ENCODE measurements around the gene TIMM44. TPM values are rescaled to one million over a fixed set of nuclear protein-coding genes. Genes with fewer than 3 reads are reported as not detected.

The TIMM44 gene
- total and polyA plus RNA-seq, 3 donors from 2014 or later = 33.8 to 71.2 (median 68.0) TPM

DNA sequence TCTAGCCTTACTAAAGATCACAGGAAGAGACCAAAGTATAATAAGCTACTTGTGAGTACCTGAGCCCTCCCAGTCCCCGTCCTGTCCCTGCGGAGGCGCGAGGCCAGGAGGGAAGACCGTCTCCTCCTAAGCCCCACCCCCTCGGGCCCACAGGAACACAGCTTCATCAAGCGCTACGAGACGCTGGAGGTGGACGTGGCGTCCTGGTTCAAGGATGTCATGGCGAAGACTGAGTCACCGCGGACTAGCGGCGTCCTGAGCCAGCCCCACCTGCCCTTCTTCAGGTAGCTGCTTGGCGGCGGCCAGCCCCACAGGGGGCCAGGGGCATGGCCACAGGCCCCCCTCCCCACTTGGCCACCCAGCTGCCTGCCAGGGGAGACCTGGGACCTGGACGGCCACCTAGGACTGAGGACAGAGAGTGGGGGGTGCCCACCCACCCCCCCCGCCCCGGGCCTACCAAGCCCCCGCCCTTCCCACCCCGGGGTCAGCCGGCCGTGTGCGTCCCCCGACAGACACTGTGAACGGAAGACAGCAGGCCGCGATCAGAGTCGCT is 31.2 kb downstream of the TIMM44 start:
- Histone ChIP-seq H3K27me3 (no peaks in the 10 kb centered on the region), H3K9me3 (no peaks in the 10 kb centered on the region), H3K4me3 (no peak overlapping the region), H3K4me1 (peaks cover 9% of the 10 kb centered on the region), H3K27ac (no peak overlapping the region), H3K36me3 (ENCODE audit: low read depth, missing control alignments) (no peaks in the 10 kb centered on the region)
- TF ChIP-seq, protein P1, sequence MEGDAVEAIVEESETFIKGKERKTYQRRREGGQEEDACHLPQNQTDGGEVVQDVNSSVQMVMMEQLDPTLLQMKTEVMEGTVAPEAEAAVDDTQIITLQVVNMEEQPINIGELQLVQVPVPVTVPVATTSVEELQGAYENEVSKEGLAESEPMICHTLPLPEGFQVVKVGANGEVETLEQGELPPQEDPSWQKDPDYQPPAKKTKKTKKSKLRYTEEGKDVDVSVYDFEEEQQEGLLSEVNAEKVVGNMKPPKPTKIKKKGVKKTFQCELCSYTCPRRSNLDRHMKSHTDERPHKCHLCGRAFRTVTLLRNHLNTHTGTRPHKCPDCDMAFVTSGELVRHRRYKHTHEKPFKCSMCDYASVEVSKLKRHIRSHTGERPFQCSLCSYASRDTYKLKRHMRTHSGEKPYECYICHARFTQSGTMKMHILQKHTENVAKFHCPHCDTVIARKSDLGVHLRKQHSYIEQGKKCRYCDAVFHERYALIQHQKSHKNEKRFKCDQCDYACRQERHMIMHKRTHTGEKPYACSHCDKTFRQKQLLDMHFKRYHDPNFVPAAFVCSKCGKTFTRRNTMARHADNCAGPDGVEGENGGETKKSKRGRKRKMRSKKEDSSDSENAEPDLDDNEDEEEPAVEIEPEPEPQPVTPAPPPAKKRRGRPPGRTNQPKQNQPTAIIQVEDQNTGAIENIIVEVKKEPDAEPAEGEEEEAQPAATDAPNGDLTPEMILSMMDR (IDR thresholded peaks at IDR 0.05) = no peak
- TF ChIP-seq POLR2A (IDR thresholded peaks at IDR 0.05) = no peak
- no peak for DNase-seq
- intact Hi-C loops (cut with DNase I; ENCODE audit: low total_unique reads) = no loop called here
- 88 to 90% methylated on average over 12 to 27 of the region's 31 CpGs for WGBS, 2 donors

DNA sequence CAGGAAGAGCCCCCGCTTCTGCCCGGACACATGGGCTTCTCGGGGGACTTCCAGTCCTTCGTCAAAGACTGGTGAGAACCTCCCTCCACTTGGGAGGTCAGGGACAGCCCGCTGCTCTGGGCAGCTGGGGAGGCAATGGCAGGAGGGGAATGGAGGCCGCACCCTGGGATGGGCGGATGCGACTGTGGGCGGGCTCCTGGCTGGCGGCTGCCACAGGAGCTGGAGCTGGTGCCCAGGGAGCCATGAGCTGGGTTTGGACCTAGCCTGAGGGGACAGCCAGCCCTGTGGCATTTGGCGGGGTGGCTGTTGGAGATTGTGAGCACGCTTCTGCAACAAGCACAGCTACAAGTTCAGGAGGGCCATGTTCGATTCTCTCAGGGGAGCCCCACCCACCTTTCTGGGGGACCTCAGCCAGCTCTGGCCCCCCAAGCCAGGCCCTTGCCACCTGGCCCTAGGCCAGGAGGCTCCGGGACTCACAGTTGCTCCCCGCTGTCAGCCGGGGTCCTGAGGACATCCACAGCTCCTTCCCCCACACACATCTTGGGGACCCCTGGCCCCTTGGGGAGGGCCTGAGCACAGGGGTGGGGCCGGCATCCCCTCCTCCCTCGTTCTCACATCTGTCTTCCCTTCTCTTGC is 31.8 kb downstream of the TIMM44 start:
- Histone ChIP-seq H3K9me3 (no peaks in the 10 kb centered on the region), H3K36me3 (ENCODE audit: low read depth, missing control alignments) (no peaks in the 10 kb centered on the region), H3K4me3 (no peak overlapping the region), H3K27me3 (no peaks in the 10 kb centered on the region), H3K27ac (no peak overlapping the region), H3K4me1 (peaks cover 6% of the 10 kb centered on the region)
- TF ChIP-seq, protein P1 (IDR thresholded peaks at IDR 0.05) = no peak
- no peak for TF ChIP-seq POLR2A (IDR thresholded peaks at IDR 0.05)
- no peak for DNase-seq
- intact Hi-C loops (cut with DNase I; ENCODE audit: low total_unique reads) = no loop called here
- 83 to 92% methylated on average over 6 to 17 of the region's 18 CpGs for WGBS, 2 donors

DNA sequence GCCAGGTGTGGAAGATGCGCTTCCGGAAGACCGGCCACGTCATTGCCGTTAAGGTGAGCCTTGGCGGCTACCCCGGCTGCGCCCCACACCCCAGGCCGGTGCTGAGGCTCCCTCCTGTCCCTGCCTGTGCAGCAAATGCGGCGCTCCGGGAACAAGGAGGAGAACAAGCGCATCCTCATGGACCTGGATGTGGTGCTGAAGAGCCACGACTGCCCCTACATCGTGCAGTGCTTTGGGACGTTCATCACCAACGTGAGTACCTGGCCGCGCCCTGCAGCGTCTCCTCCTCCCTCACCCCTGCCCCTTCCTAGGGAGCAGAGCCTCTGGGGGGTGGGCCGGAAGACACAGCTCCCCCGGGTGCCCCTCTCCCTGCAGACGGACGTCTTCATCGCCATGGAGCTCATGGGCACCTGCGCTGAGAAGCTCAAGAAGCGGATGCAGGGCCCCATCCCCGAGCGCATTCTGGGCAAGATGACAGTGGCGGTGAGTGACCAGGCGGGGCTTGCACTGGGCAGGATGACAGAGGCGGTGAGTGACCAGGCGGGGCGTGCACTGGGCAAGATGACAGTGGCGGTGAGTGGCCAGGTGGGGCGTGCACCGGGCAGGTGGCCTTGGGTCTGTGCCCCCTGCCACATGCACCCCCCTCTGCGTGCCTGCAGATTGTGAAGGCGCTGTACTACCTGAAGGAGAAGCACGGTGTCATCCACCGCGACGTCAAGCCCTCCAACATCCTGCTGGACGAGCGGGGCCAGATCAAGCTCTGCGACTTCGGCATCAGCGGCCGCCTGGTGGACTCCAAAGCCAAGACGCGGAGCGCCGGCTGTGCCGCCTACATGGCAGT is 32.9 kb downstream of the TIMM44 start:
- H3K4me3 ChIP-seq = no peak overlapping the region
- no peak overlapping the region for H3K27ac ChIP-seq
- no peaks in the 10 kb centered on the region for H3K36me3 ChIP-seq (ENCODE audit: low read depth, missing control alignments)
- H3K9me3 ChIP-seq = no peaks in the 10 kb centered on the region
- H3K4me1 ChIP-seq = peaks cover 6% of the 10 kb centered on the region
- no peak for DNase-seq
- H3K27me3 ChIP-seq = no peaks in the 10 kb centered on the region
- intact Hi-C loops (cut with DNase I; ENCODE audit: low total_unique reads) = no loop called here
- 91 to 94% methylated on average over 14 to 48 of the region's 54 CpGs for WGBS, 2 donors
- TF ChIP-seq, protein P1 (IDR thresholded peaks at IDR 0.05) = no peak
- no peak for TF ChIP-seq POLR2A (IDR thresholded peaks at IDR 0.05)

DNA sequence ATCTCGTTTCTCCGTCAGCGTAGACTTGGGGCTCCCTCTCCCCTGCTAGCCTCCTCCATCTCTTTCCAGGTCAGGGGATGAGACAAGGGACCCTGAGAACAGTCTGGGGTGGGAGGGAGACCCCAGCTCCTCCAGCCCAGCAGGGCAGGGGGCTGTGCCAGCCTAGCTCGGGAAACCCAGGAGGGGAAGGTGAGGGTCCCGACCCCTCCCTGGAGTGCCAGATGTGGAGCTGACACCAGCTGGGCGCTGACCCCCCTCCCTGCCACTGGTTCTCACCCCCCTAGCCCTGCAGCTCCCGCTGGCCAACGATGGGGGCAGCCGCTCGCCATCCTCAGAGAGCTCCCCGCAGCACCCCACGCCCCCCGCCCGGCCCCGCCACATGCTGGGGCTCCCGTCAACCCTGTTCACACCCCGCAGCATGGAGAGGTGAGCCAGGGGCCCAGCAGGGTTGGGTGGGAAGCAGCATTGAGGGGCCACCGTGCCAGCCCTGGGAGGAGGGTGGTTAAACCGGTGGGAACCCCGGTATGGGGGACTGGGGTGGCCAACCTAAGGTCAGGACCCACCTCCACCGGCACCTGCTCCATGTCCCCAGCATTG is 33.9 kb downstream of the TIMM44 start:
- H3K27me3 ChIP-seq = no peaks in the 10 kb centered on the region
- no peak for DNase-seq

More for the DNA sequence above, 33.9 kb downstream of the TIMM44 start:
- TF ChIP-seq POLR2A (IDR thresholded peaks at IDR 0.05) = no peak
- TF ChIP-seq, protein P1 (IDR thresholded peaks at IDR 0.05) = no peak
- no peak overlapping the region for H3K4me3 ChIP-seq
- WGBS, 2 donors = 88 to 96% methylated on average over 10 to 19 of the region's 21 CpGs
- peaks cover 14% of the 10 kb centered on the region for H3K4me1 ChIP-seq
- intact Hi-C loops (cut with DNase I; ENCODE audit: low total_unique reads) = no loop called here
- H3K27ac ChIP-seq = no peak overlapping the region
- H3K9me3 ChIP-seq = no peaks in the 10 kb centered on the region
- no peaks in the 10 kb centered on the region for H3K36me3 ChIP-seq (ENCODE audit: low read depth, missing control alignments)

Data from testis (tissue), 3 donors.